Skeletal muscle tissue (tissue), 4 donors: ENCODE measurements around the gene KIF23. TPM values are rescaled to one million over a fixed set of nuclear protein-coding genes. Genes with fewer than 3 reads are reported as not detected.
A peak's percentile ranks its signal among the peaks of the same experiment; 100 is the strongest.

Experiments
- H3K27ac ChIP-seq: one replicate; pipeline ENCODE4 v1.7.0; 2013; ENCODE audit warnings: mild to moderate bottlenecking, low read depth, low read length, inconsistent platforms
- H3K27me3 ChIP-seq, 3 donors: one replicate each; pipeline ENCODE4 v1.7.0; 2013; ENCODE audit warnings: low read length in 3 of 3; ENCODE audit not compliant: control insufficient read depth in 3 of 3, insufficient read depth in 3 of 3
- H3K36me3 ChIP-seq, 3 donors: one replicate each; pipeline ENCODE4 v1.7.0; 2013; ENCODE audit warnings: low read length in 3 of 3; ENCODE audit not compliant: control insufficient read depth in 3 of 3, insufficient read depth in 3 of 3
- H3K4me1 ChIP-seq, 3 donors: one replicate each; pipeline ENCODE4 v1.7.0; 2013; ENCODE audit warnings: low read length in 3 of 3, mild to moderate bottlenecking in 3 of 3; ENCODE audit not compliant: control insufficient read depth in 3 of 3, insufficient read depth in 3 of 3
- H3K4me3 ChIP-seq, 3 donors: one replicate each; pipeline ENCODE4 v1.7.0; 2013; ENCODE audit warnings: low read length in 3 of 3
- H3K9ac ChIP-seq, 3 donors: one replicate each; pipeline ENCODE4 v1.7.0; 2013; ENCODE audit warnings: low read length in 3 of 3, mild to moderate bottlenecking in 3 of 3, moderate library complexity in 2 of 3, low read depth in 1 of 3
- H3K9me3 ChIP-seq, 3 donors: one replicate each; pipeline ENCODE4 v1.7.0; 2013; ENCODE audit warnings: low read length in 3 of 3; ENCODE audit not compliant: control insufficient read depth in 3 of 3
- total RNA-seq: library from RNA; depleted of rRNA; stranded (reverse); fragments of >200 nt; gene quantifications from one replicate; pipeline ENCODE4 v1.2.3, GENCODE V29; 2014
- donor health status: Osteomylitis.

The KIF23 gene
- total RNA-seq, 1 donor from 2014 or later, result 13.0 TPM

DNA sequence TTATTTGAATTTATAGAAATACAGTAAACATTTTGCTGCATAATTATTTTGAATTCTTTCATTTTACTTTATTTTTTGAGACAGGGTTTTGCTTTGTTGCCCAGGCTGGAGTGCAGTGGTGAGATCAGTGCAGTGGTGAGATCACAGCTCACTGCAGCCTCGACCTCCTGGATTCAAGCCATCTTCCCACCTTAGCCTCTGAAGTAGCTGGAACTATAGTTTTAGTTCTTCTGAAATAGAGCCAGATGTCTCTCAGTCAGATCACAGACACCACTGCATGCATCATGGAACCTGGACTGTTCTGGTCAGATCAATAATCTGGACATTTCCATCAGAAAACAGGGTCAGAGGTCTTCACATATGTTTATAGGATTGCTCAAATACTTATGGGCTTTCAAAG, 46.3 kb downstream of the KIF23 start:
- H3K9ac ChIP-seq, result no peak overlapping the region
- H3K36me3 ChIP-seq, result peaks cover 11 to 14% (median 14%) of the 10 kb centered on the region in 3 donors
- no peaks in the 10 kb centered on the region for H3K9me3 ChIP-seq
- peaks cover 19 to 37% (median 28%) of the 10 kb centered on the region in 3 donors for H3K4me1 ChIP-seq
- H3K27me3 ChIP-seq, result no peaks in the 10 kb centered on the region
- no peak overlapping the region for H3K4me3 ChIP-seq
- H3K27ac ChIP-seq, result no peak overlapping the region

DNA sequence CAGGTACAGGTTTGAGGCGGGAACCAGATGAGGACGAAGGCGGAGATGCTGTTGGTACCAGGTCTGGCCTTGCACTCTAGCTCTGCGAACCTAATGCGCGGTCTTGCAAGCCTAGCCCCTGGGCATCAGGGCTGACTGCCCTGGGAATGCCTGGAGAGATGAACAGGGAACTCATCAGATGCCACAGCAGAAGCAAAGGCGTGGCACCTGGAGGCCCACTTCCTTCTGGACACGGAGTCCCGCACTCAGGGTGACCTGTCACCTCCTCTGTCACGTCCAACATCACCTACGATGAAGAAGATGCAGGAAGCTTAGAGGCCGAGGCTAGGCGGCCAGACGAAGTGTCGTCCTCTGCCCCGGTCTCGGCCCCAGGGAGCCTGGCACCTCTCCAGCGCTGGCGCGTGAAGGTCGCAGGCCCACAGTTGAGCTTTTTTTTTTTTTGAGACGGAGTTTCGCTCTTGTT, 47.9 kb downstream of the KIF23 start:
- Histone ChIP-seq H3K36me3 (peaks cover 0 to 3% (median 0%) of the 10 kb centered on the region in 3 donors), H3K9me3 (no peaks in the 10 kb centered on the region), H3K4me3 (peak overlapping the region; percentile 71 to 81 (median 71)), H3K4me1 (peaks cover 18 to 24% (median 19%) of the 10 kb centered on the region in 3 donors), H3K27ac (peak overlapping the region; percentile 97), H3K27me3 (no peaks in the 10 kb centered on the region), H3K9ac (peak overlapping the region; percentile 71 to 84 (median 74))

DNA sequence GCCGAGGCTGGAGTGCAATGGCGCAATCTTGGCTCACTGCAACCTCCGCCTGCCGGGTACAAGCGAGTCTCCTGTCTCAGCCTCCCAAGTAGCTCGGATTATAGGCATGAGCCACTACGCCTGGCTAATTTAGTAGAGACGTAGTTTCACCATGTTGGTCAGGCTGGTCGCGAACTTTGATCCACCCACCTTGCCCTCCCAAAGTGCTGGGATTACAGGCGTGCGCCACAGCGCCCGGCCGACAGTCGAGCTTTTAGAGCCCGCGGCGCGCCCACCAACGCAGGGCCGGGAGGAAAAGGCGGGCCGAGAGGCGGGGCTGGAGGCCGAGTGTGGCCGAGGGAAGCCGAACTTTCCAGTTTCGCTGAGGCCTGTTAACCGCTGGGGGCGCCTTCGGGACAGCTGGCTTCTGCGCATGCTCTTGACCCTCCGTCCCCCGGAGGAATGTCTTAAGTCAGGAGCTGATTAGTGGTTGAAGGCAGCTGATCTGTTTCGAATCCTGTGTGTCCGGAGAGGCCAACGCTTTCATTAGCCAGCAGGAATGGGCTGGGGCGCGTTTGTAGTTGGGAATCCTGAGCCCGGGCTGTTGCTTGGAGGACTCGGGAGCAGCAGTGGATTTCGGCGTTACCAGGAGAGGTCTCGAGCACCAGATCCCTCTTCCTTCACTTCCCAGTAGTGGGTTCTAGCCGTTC, 48.5 kb downstream of the KIF23 start:
- Histone ChIP-seq H3K9me3 (no peaks in the 10 kb centered on the region), H3K9ac (peak overlapping the region; percentile 85 to 97 (median 87)), H3K27ac (peak overlapping the region; percentile 97), H3K4me3 (peak overlapping the region; percentile 81 to 93 (median 81)), H3K4me1 (peaks cover 15 to 18% (median 16%) of the 10 kb centered on the region in 3 donors), H3K27me3 (no peaks in the 10 kb centered on the region), H3K36me3 (no peaks in the 10 kb centered on the region)

DNA sequence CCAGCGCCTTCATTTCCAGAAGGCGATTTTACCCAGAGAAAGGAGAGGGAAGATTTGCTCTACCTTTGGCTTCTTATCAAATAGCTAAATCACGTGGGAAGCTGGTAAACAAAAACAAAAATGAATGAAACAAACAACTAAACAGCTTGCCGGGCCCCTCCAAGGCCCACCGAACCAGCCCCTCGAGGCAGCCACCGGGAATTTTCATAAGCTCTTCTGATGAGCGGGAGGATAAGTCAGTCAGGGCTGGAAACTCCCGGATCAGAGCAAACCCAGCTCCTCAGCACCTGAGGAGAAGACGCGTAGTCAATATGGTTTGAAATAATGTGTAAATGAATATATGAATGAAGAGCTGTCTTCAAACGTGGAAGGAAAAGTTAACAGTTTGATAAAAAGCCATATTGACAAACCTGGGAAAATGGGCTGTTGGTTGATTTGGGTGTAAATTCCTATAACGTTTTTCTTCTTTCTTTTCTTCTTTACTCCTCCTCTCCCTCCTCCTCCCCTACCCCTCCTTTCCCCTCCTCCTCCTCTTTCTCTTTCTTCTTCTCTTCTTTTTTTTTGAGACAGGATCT, 49.1 kb downstream of the KIF23 start:
- peak overlapping the region; percentile 97 for H3K27ac ChIP-seq
- H3K4me1 ChIP-seq, result peaks cover 12 to 15% (median 12%) of the 10 kb centered on the region in 3 donors
- H3K36me3 ChIP-seq, result no peaks in the 10 kb centered on the region
- H3K27me3 ChIP-seq, result no peaks in the 10 kb centered on the region
- peak overlapping the region; percentile 85 to 97 (median 87) for H3K9ac ChIP-seq
- peak overlapping the region; percentile 73 to 93 (median 81) for H3K4me3 ChIP-seq
- H3K9me3 ChIP-seq, result no peaks in the 10 kb centered on the region

DNA sequence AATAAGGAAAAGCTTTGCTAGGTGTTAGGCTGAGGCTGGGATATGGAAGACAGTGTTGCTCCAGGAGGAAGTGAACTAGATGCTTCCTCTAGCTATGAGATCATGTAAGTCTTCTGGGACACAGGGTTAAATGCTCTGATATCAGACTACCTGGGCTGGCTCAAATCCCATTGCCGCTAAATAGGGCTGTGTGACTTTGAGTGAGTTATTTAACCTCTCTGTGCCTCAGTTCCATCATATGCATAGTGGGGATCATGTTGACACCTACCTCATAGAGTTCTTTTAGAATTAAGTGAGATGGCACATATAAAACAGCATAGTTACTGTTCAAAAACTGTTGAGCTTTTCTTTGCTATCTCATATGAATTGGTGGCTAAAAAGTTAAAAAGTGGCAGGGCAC, 51.1 kb downstream of the KIF23 start:
- Histone ChIP-seq H3K4me1 (peaks cover 12 to 15% (median 13%) of the 10 kb centered on the region in 3 donors), H3K27ac (no peak overlapping the region), H3K9me3 (no peaks in the 10 kb centered on the region), H3K9ac (no peak overlapping the region), H3K4me3 (no peak overlapping the region), H3K36me3 (no peaks in the 10 kb centered on the region), H3K27me3 (no peaks in the 10 kb centered on the region)

DNA sequence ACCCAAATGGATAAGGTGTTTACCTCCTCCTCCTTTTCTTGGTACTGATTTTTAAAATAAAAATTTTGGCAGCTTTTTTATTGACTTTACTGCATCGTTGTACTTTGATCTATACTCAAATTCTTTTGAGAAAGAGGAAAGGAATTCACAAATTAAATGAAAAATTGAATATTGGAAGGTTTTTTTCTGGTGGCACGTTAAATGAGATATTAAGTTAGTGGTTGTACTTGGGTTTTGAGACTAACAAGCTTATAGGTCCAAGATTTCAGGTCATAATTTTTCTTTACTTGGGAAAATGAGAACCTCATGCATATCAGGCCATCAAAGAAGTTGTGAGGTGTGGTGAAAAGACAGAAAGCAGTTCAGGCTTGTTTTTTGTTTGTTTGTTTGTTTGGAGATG, 52.6 kb downstream of the KIF23 start:
- Histone ChIP-seq H3K9me3 (no peaks in the 10 kb centered on the region), H3K4me1 (peaks cover 12 to 13% (median 13%) of the 10 kb centered on the region in 3 donors), H3K27me3 (no peaks in the 10 kb centered on the region), H3K9ac (no peak overlapping the region), H3K27ac (no peak overlapping the region), H3K36me3 (no peaks in the 10 kb centered on the region), H3K4me3 (no peak overlapping the region)

DNA sequence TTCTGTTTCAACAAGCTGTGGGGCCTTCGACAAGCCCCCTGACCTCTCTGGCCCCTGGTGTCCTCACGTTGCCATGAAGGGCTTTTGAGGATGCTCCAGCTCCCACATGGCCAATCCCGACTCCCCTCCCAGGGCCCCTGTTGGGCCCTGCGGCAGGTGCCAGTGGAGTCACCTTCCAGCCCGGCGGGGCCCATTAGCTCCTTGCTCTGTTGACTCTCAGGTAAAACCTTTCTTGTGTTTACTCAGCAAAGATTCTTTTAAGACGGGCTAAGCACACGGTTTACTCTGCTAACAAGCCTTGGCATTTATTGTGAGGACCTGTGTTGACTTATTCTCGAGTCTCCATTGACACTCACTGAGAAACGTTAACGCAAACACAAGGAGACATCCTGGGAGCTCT, 53.5 kb downstream of the KIF23 start:
- Histone ChIP-seq H3K4me1 (peaks cover 4 to 7% (median 7%) of the 10 kb centered on the region in 3 donors), H3K9ac (no peak overlapping the region), H3K27me3 (no peaks in the 10 kb centered on the region), H3K36me3 (no peaks in the 10 kb centered on the region), H3K9me3 (no peaks in the 10 kb centered on the region), H3K27ac (no peak overlapping the region), H3K4me3 (no peak overlapping the region)

DNA sequence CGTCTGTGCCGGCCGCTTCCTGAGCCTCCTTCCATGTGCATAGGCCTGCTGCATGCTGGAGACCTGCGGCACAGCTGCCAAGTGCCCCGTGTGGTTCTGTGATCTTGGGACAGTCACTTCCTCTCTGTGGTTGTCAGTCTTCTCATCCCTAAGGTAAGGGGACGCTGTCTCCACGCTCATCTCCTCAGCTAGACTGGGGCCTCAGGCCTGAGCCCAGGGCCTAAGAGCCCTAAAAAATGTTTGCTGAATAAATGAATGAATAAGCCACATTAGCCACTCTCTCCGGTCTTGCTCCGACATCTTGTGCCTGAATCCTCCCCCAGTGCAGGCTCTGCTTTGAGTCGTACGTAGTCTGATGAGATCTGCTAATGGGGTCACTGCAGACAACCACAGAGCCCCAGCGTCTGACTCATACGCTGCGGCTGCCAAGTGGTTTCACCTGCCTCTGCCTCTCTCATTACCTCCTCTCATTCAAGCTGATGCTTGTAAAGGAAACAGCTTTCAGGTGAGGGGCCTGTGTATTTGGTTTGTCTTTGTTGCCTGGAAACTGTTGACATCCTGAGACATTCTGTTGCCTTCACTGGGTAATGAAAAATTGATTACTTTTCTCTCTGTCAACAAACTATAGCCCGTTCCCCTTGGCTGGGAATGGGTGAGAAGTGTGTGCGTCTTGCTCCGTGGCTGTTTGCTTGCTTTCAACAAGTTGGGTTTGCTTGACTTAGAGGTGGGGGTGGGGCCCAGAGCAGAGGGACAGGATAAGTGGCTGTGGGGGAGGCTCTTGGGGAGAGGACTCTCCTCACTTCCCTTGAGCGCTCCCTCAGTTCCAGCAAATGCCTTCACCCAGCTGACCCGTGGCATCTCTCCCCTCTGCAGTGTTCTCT, 54.3 kb downstream of the KIF23 start:
- peaks cover under 1 to 4% (median 2%) of the 10 kb centered on the region in 3 donors for H3K4me1 ChIP-seq
- H3K4me3 ChIP-seq, result no peak overlapping the region
- H3K27me3 ChIP-seq, result no peaks in the 10 kb centered on the region
- H3K9me3 ChIP-seq, result no peaks in the 10 kb centered on the region
- no peak overlapping the region for H3K27ac ChIP-seq
- no peaks in the 10 kb centered on the region for H3K36me3 ChIP-seq
- no peak overlapping the region for H3K9ac ChIP-seq

DNA sequence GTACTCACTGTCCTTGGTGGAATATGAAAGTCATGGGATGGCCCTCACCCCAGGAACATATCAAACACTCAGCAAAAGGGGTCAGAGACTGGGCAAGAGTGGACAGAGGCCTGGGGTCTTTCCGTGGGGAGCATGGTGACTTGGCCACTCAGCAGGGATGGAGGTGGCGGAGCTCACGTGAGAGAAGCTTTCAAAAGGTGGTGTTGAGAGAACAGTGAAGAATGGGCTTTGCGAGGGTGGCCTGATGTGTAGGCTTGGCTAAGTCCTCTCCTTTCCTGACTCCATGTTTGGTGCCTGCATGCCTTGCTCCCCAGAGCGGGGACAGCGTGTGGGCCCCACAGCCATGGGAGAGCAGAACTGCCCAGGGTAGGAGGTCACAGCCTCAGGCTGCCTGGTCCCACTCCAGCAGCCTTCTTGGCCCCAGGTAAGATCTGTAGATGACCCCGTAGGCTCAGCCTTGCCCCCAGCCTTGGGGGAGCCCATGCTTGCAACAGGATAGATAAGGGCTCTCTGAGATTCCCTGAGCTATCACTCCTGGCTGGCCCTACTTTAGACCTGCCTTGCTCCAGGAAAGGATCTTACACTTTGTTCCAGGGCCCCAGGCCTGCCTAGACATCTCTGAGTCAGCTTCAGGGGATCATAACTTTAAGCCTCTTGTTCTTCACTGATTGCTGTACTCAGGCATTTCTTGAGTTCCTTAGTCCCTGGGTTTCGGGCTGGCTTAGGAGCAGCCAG, 55.5 kb downstream of the KIF23 start:
- Histone ChIP-seq H3K9ac (no peak overlapping the region), H3K36me3 (no peaks in the 10 kb centered on the region), H3K4me1 (peaks cover 0 to 2% (median 0%) of the 10 kb centered on the region in 3 donors), H3K27me3 (no peaks in the 10 kb centered on the region), H3K9me3 (no peaks in the 10 kb centered on the region), H3K4me3 (no peak overlapping the region), H3K27ac (no peak overlapping the region)
